ENCODE results near the gene SLC2A4RG.

- TF ChIP-seq EZH2 (IDR thresholded peaks at IDR 0.05) = no peak
- no peak; the same call in 1 of the 2 replicates for TF ChIP-seq POLR2AphosphoS5 (IDR thresholded peaks at IDR 0.05; ENCODE audit: borderline replicate concordance, low read depth, low read length)
- TF ChIP-seq FOXP2 (optimal IDR thresholded peaks at IDR 0.05; ENCODE audit: control extremely low read depth, extremely low read length, insufficient read depth) = no peak
Observed at GRCh38 chr20:63744574-63745423, 5.2 kb downstream of the SLC2A4RG start.

Measured in SK-N-MC (cell line).